ENCODE results near the gene PDE9A.

Gene PDE9A

GRCh38 chr21:42740405-42740909, 87.0 kb downstream of the PDE9A start:
- no peak for DNase-seq (ENCODE audit: low spot score)

DNA sequence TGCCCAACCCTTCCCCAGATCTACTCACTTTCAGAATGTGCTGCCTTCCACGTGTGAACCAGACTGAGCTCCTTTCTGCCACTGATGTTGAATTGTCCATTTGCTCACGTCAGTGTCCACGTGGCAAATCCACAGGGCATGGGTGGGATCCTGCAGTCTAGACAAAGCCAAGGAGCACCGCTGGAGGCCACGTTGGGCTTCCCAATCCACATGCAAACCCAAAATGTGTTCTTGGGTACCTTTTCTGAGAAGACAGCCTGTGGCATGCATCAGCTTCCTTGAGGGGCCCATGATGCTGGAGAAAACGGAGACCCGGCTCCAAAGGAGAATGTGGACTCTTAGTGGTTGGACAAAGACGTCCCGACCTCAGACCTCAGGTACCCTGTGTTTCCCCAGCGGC, 87.6 kb downstream of the PDE9A start:
- DNase-seq (ENCODE audit: low spot score) = no peak

DNA sequence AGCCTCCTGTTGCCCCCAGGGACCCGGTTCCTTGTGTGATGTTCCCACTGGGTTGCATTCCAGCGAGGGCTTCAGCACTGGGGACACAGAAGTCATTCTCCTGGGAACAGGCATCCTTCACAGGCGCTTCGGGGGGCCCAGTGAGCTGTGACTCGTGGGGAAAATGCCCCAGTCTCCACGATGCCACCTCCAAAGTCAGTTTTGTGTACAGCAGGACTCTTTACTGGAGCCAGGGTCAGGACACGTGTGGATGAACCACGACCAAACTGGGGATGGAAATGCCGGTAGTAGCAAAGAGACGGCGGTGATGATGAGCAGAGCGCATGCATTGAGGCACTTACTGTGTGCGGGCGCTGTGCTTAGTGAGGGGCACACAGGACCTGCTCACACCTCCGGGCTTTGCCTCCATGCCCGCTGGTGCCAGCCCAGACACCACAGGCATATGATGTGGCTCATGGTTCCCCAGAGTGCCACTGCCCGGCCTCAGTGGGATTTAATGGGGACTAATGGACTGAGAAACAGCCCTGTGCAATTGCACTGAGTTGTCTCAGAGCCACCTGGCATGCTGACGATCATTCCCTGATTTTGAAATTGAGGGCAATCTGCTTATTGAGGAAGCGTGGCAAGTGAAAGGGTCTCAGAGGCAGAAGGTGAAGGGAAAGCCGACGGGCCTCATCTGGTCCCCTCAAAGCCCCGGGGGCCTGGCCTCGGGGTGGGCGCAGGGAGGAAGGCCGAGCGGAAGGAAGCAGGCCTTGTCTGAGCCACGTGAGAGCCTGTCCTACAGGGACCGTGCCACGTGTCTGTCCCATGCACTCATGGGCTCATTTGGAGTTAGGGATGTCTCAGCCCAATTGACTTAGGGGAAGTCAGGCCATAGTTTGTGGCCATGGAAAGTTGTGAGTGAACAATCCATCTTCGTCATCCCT, 91.4 kb downstream of the PDE9A start:
- DNase-seq (ENCODE audit: low spot score) = no peak

GRCh38 chr21:42745511-42746239, 92.3 kb downstream of the PDE9A start:
- DNase-seq (ENCODE audit: low spot score) = no peak

DNA sequence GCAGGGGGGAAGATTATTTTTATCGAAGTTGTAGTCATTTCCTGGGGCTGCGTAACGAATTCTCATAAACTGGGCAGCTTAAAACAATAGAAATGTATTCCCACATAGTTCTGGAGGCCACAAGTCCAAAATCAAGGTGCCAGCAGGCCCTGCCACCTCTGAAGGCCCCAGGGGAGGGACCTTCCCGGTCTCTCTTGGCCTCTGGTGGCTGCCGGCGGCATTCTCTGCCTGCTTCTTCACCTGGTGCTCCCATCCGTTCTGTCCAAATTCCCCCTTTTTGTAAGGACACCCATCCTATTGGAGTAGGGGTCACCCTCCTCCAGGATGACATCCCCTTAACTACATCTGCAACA, 92.8 kb downstream of the PDE9A start:
- DNase-seq (ENCODE audit: low spot score) = no peak

- DNase-seq (ENCODE audit: low spot score) = no peak
These were observed 93.3 kb downstream of the PDE9A start for GRCh38 chr21:42746593-42747275.

DNA sequence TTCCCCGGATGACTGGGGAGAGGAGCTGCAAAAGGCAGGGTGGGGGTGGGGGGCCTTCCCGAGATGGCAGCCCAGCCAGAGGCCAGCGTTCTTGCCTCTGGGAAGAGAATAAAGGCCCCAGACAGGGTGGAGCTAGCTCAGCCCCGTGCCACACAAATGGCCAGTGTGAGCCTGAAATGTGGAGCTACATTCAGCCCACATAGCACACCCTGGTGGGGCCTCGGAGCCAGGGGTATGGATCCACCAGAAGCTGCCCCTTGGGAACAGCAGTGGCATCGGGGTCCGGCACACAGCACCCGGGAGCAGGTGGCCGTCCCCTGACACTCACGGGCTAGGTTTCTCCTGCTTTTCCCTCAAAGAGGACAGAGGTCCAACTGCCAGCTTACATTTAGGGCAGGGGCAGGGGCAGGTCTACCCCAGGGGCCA, 93.9 kb downstream of the PDE9A start:
- no peak for DNase-seq (ENCODE audit: low spot score)

DNA sequence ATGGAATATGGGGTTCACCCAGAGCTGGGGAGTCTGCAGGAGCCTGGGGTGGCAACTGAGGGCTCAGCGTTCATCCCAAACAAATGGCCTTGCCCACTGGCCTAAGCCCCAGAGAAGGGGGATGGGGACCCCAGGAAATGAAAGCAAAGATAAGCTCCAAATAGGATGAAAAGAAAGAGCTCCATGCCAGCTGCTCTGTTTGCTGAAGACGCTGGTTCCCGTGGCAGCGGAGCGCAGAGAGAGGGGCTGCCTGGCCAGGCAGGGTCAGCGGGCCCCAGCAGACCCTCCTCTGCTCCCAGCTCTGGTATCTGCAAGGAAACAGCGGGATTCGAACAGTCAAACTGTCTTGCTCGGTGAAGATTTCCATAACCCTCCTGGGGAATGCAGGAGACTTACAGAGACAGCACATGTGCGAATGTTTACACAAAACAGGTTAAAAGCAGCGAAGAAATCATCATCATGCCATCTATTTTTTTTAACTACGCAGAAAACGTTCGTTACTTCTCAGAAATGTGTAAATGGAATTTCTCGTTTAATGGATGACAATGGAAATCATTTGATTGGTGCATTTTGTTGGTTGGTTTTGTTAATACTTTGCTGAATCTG, 94.4 kb downstream of the PDE9A start:
- DNase-seq (ENCODE audit: low spot score) = no peak

- DNase-seq (ENCODE audit: low spot score) = no peak
These were observed 95.3 kb downstream of the PDE9A start for GRCh38 chr21:42748620-42749176.

- no peak for DNase-seq (ENCODE audit: low spot score)
These were observed 97.5 kb downstream of the PDE9A start for GRCh38 chr21:42750737-42751530.

- no peak for DNase-seq (ENCODE audit: low spot score)
These were observed 98.4 kb downstream of the PDE9A start for GRCh38 chr21:42751866-42752265.

- DNase-seq (ENCODE audit: low spot score) = no peak
These were observed 100.4 kb downstream of the PDE9A start for GRCh38 chr21:42753804-42754203.

DNA sequence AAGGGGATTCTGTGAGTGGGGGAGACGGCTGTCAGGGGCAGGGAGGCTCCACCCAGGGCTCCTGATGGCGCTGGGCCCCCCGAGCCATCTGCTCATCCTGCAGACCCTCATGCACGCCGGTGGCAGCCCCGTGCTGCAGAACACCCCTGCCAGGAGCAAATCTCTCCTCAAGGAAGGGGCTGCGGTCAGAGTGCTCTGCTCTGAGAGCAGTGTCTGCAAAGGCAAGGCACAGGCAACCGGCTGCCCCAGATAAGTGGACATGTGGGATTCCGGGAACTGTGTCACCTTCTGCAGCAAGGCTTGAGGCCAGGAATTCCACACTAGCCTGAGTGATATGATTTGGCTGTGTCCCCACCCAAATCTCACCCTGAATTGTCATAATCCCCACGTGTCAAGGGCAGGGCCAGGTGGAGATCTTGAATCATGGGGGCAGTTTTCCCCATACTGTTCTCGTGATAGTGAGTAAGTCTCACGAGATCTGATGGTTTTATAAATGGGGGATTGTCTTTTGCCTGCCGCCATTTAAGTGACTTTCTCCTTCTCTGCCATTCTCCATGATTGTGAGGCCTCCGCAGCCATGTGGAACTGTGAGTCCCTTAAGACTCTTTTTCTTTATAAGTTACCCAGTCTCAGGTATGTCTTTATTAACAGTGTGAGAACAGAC, 101.0 kb downstream of the PDE9A start:
- DNase-seq (ENCODE audit: low spot score) = no peak

DNA sequence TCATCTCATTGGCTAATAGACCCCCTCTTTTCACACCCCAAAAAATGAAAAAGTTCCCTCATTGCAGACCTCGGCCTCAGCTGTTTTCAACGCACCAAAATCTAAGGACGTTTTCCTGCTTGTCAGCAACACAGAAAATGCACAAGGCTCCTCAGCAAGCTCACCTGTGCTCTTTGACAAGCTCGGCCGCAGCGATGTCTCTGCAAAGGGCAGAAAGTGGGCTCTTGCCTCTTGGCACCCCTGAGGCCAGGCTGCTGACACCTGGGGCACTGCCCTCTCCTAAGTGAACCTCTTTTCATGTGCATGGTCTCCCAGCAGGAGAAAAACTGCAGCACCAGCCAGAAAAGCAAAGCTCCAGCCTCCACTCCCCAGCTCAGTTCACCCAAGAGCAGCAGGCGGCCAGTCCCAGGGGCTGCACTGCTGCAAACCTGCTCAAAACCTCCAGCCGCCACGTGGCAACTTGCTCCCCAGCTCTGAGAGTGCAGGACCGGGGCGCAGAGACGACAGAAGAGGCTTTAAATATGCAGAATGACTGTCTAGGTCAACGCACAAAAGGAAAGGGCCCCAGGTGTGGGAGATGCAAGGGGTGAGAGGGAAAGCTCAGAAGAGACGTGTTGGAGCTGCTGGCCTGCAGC, 101.7 kb downstream of the PDE9A start:
- no peak for DNase-seq (ENCODE audit: low spot score)

DNA sequence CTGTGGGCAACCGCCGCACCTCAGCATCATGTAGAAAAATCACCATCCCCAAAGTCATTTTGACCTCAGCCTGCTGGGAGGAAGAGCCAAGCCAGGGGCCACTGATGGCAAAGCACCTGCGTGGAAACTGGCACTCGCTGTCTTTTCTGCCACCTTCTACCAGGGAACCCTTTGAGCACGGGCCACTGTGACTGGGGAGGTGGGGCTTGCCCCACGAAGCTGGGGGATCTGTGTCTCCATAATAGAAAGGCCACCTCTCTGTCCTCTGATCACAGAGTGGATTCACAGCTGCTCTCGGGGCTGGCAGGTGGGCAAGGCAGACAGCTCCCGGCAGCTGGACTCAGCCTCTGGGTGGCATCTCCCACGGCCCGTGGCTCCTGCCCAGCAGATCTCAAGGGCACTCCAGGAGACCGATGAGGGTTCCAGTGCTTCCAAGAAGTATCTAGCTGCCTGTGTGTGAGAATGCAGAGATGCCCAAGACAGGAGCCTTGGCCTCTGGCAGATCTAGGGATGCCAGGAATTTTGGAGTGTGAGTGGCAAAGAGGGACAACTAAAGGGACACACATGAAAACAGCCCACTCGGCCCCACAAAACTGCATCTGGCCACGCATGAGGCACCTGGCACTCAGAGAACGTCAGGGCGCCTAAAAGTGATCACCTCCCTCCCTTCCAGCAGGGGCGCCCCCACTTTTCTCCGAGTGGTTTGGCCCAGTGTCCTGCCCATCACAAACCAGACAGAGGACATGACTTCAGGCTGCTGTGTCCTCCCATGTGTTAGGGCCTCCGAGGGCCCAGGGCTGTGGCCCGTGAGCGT, 102.6 kb downstream of the PDE9A start:
- no peak for DNase-seq (ENCODE audit: low spot score)

DNA sequence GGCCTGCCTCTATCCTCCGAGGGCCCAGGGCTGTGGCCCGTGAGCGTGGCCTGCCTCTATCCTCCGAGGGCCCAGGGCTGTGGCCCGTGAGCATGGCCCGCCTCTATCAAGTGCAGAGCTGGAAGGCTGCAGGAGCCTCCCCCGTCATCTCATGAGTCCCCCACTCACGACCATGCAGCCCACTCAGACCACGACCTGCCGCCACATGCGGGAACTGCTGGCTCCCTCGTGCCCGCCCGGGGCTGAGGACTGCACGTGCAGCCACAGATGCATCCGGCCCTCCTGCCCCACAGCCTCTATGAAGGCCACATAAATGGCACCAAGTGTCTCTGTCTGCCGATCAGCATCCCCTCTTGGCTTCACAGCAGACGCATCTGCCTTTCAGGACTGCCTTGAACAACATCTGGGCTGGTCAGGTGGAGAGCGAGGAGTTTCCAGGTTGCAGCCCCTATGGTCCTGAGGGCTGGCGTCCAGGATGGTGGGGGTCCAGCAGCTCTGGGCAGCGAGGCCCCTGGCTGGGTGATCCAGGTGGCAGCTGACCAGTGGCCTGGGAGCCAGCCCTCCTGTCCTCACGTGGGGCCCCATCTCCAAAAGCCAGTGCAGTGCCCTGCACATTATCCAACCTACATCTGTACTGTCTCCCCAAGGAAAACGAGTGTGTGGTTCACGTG, 103.3 kb downstream of the PDE9A start:
- DNase-seq (ENCODE audit: low spot score) = no peak

DNA sequence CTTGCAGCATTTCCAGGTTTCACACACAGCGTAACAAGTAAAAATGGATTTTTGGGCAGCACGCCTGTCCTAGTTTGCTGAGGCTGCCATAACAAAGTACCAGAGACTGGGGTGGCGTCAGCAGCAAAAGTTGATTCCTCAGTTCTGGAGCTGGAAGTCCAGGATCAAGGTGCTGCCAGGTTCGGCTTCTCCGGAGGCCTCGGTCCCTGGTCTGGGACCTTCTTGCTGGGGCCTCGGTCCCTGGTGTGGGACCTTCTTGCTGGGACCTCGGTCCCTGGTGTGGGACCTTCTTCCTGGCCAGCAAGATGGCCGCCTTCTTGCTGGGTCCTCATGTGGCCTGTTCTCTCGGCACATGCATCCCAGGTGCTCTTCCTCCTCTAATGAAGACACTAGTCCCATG, 104.0 kb downstream of the PDE9A start:
- no peak for DNase-seq (ENCODE audit: low spot score)

GRCh38 chr21:42757826-42758655, 104.6 kb downstream of the PDE9A start:
- no peak for DNase-seq (ENCODE audit: low spot score)

Measured in kidney capillary endothelial cell (primary cell).